Measurements from ENCODE around the gene ABCC8. TPM values are rescaled to one million over a fixed set of nuclear protein-coding genes. Genes with fewer than 3 reads are reported as not detected.

Gene ABCC8
- total and polyA plus RNA-seq, 2 of the 8 experiments (the other 6 are each of a cell fraction or from before 2014, with no cell fraction given) = 3.7 to 4.9 TPM

GRCh38 chr11:17515443-17516176 is 39.0 kb upstream of the ABCC8 start:
- Histone ChIP-seq H2BK12ac (ENCODE audit: low read depth, low read length) (no peak overlapping the region; the same call in 1 of the 2 replicates), H3K36me3 (ENCODE audit: control insufficient read depth in 2 of 4, insufficient read depth in 4 of 4, low read length in 3 of 4) (no peaks in the 10 kb centered on the region), H2AK5ac (ENCODE audit: low read depth, low read length) (no peak overlapping the region), H4K5ac (ENCODE audit: insufficient read length, low read depth, low read length) (no peak overlapping the region), H3K9ac (replicated peaks in 1 of 4; ENCODE audit: extremely low read depth in 1 of 4, low read depth in 3 of 4, low read length in 3 of 4) (no peak overlapping the region), H3K9me3 (ENCODE audit: insufficient read depth in 2 of 2, low read depth in 1 of 2, low read length in 1 of 2) (no peaks in the 10 kb centered on the region), H3K4me3 (ENCODE audit: extremely low read depth in 1 of 4, insufficient read depth in 2 of 4, low read depth in 3 of 4, low read length in 4 of 4) (no peak overlapping the region), H2BK120ac (replicated peaks; ENCODE audit: low read depth, low read length) (no peak overlapping the region), H3K14ac (ENCODE audit: insufficient read length) (no peak overlapping the region), H2AFZ (ENCODE audit: low read length) (no peak overlapping the region), H2BK20ac (ENCODE audit: low read length) (no peak overlapping the region), H3K79me1 (ENCODE audit: low read depth, low read length) (no peaks in the 10 kb centered on the region), H3K4ac (replicated peaks; ENCODE audit: insufficient read length, low read depth, low read length) (peak overlapping the region; percentile 49), H3K79me2 (ENCODE audit: control insufficient read depth in 1 of 2, insufficient read depth in 2 of 2, low read length in 2 of 2) (no peaks in the 10 kb centered on the region), H3K23me2 (ENCODE audit: low read depth, low read length) (no peaks in the 10 kb centered on the region), H3K27ac (ENCODE audit: low read depth, low read length) (no peak overlapping the region), H3K56ac (replicated peaks; ENCODE audit: insufficient read length, low read depth, low read length) (no peak overlapping the region), H3K27me3 (replicated peaks in 1 of 4; ENCODE audit: control insufficient read depth in 3 of 4, extremely low read depth in 1 of 4, insufficient read depth in 3 of 4, low read length in 3 of 4) (no peaks in the 10 kb centered on the region), H2BK5ac (ENCODE audit: low read depth, low read length) (no peak overlapping the region), H2BK15ac (ENCODE audit: low read length) (no peak overlapping the region), H4K8ac (ENCODE audit: extremely low read depth, insufficient read depth, low read length) (no peak overlapping the region), H3K23ac (ENCODE audit: insufficient read length) (no peak overlapping the region), H4K20me1 (replicated peaks in 1 of 2; ENCODE audit: control insufficient read depth in 1 of 2, insufficient read depth in 2 of 2, low read length in 2 of 2) (no peaks in the 10 kb centered on the region), H3K4me1 (replicated peaks in 1 of 4; ENCODE audit: control insufficient read depth in 3 of 4, insufficient read depth in 4 of 4, low read length in 3 of 4) (peaks cover 0 to 6% (median 3%) of the 10 kb centered on the region in 4 experiments; a peak in 6 of 7 replicates), H3K18ac (ENCODE audit: extremely low read depth, low read length) (no peak overlapping the region), H3K4me2 (ENCODE audit: insufficient read depth in 1 of 2, low read depth in 2 of 2, low read length in 2 of 2) (no peak overlapping the region), H4K91ac (replicated peaks; ENCODE audit: insufficient read length, low read length) (peak overlapping the region; percentile 23)
- ChIA-PET POLR2A (ENCODE audit: partially characterized antibody) (no interaction called here), CTCF (ENCODE audit: partially characterized antibody) (interaction anchor here (1.1 to 44.8 kb wide), 6 partner anchors 3 to 215 kb away, joined by 3 to 1414 read pairs (median 252); partner anchors contain the start of gene KCNJ11)
- TF ChIP-seq RNF2 (IDR thresholded peaks at IDR 0.05; ENCODE audit: borderline replicate concordance, low read depth, low read length, missing control alignments, poor library complexity, severe bottlenecking) = no peak
- TF ChIP-seq POLR2AphosphoS5 (IDR thresholded peaks at IDR 0.05; ENCODE audit: low read depth, low read length) = no peak
- TF ChIP-seq CREB1 (IDR thresholded peaks at IDR 0.05) = no peak
- no peak for TF ChIP-seq SAP30 (IDR thresholded peaks at IDR 0.05; ENCODE audit: insufficient read depth, insufficient replicate concordance, low read length)
- no peak for TF ChIP-seq CBX8 (IDR thresholded peaks at IDR 0.05; ENCODE audit: borderline replicate concordance, low read depth, low read length)
- no peak for TF ChIP-seq TCF12 (IDR thresholded peaks at IDR 0.05; ENCODE audit: low read depth, low read length)
- no peak for DNase-seq (ENCODE audit: low read depth in 1 of 2, low spot score in 2 of 2)
- FAIRE-seq = no peak
- WGBS, 2 experiments (ENCODE audit: extremely low coverage in 1 of 2, insufficient coverage in 1 of 2, insufficient read length in 1 of 2, insufficient replicate concordance in 2 of 2, low coverage in 1 of 2, low lambda C conversion rate in 2 of 2, missing lambda C conversion rate in 1 of 2) = 86% methylated on average over 5 of the region's 5 CpGs; no CpG with 5 or more reads in 1 of the 2 experiments
